EH (cell line): ENCODE results near the gene CD247.

Experiments used
- DNase-seq: peaks from one replicate; pipeline ENCODE4 v3.0.0-alpha.2; 2015; ENCODE audit warnings: low read depth

Gene CD247

DNA sequence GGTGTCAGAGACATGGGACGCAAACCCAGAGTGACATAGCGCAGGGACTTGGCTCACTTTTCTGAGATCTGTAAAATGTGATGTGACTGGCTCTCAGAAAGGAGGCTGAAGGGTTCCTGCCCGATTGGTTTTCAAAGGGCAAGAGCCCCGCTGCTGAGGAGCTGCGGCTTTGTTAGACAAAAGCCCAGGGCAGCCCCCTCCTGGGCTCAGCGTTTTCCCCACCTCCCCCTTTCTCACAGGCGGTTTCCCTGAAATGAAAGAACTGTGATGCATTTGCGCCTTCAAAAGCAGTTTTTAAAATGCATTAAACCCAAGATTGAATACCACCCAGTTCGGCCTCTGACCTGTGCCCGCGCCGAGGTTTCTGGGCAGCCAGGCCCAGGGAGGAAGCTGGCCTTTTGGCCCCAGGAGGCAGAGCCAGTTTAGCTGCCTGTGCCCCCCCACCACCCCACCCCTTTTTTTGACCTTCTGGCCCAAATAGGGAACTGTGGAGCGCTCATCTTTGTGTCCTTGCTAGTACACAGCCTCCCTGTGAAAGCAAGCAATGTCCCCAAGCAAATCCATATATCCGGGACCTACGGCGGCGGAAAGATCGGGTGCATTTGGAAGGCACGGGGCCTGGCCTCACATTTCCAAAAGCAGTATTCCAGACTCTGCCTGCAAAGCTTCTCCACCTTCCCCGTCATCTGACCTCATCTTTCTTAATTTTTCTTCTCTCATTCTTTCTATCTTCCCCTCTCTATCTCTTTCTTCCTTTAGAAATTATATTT, 28.6 kb downstream of the CD247 start:
- no peak for DNase-seq

DNA sequence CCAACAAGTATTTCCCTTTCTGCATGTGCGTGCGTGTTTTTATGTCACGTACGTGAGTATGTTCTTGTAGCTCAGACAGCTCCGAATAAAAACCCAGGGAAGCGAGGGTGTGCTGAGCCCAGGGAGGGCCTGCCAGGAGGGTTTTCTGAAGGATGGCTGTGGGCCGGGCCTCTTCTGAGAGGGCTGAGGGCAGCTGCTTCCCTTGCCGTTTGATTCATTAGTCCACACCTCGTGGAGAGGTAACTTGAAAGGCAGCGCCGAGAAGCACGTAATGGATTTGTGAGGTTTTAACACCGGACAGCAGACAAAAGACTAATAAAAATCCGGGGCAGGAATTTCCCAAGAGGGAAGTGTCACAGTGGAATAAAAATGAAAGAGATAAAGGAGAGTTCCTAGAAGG, 29.5 kb downstream of the CD247 start:
- DNase-seq = no peak

DNA sequence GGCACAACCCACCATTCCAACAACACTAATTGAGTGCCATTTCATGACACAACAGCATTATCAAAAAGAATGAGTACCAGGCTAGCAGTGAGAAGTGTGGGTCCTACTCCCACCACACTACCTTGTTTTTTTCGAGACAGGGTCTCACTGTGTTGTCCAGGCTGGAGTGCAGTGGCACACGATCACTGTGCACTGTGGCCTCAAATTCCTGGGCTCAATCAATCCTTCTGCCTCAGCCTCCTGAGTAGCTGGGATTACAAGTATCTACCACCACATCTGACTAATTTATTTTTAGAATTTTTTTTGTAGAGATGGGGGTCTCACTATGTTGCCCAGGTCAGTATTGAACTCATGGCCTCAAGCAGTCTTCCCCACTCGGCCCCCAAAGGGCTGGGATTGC, 30.7 kb downstream of the CD247 start:
- no peak for DNase-seq

DNA sequence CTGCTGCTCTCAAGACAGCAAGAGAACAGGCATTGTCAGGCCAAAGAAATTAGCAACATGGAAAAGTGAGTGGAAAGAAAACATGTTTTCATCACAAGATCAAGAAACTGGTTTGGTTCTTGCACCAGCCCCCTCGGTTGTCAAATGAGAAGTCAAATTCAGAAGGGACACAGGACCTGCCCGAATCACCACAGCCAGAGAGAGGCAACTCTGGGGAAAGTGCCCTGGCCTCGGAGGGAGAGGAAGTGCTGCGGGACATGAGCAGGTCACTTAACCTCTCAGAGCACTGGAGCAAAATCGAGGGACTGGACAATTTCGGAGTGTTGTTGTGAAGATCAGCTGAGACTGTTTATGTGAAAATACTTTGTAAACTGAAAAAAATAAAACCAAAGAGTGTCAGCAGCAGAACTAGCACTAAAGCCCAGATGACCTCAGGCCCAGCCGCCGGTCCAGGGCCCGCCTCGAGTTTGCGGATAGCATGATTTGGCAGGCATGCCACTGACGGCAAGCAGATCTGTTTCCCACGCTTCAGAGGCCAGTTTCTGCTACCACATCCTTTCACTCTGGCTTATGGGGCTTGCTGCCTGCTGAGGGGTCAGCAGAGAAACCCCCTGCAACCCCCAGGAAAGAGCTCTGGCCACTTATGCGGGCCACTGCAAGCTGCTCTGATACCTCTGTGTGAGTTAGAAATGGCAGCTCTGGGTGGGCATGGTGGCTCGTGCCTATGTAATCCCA, 32.1 kb downstream of the CD247 start:
- DNase-seq = no peak

GRCh38 chr1:167484726-167485502, 33.4 kb downstream of the CD247 start:
- DNase-seq = no peak

DNA sequence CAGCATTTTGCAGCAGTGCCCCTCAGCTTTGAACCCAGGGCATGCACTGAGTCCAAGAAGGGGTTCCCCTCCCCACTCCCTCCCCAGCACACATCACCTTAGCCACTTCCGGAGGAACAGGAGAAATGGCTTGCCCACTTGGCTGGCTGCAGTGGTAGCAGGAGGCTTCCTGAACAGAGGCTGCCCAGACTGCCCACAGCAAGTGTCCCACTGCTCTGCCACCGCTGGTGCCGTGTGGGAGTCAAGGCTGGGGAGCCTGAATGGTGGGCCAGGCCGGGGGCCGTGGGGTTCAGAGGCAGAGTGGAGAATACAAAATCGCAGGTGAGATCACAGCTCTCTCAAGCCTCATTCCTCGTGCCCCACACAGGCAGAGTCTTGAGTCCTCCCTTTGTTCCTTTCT, 34.5 kb downstream of the CD247 start:
- no peak for DNase-seq

- DNase-seq = no peak
Observed at GRCh38 chr1:167482184-167482583, 36.1 kb downstream of the CD247 start.

DNA sequence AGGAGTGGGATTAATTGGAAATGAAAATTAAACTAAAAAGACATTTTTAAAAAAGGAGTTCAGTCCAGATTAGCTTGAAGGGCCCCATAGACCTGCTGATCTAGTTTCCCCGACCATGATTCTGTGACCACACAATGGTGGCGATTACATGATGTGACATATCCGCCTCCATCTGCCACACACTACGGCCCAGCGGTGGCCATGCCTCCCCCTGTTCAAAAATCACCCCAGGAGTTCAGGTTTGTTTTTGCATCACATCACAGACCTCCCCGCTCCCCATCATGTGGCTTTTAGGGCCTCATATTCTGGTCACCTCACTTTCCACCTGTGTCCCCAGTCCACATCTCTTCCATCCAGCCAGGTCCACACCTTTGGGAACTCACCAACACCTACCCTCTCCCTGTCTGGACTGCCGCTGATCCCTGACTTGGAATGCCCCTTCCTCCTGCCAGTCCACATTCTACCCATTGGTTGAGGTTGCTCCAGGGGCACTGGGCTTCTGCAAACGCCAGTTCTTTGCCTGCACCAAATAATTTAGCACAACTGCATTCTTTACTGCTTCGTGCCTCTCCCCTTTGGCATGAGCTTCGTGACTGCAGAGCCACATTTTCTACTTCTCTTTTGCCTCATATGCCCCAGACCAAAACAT, 38.9 kb downstream of the CD247 start:
- DNase-seq = no peak

DNA sequence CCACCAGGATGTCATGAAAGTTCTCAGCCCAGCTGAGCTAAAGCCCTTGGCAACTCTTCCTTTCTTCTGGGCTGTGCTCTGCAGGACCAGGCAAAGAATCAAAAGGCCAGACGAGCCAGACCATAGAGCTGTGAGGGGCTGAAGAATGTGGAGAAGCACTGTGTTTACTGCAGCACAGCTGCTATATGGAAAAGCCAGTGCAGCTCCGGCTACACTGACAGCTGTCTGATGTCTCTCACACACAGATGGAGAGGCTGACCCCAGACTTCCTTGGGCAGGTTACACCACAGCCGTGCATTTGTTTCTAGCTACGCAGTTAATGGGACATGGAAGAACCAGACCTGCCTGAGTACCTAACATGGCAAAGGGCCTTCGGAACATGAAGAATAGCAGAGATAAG, 40.3 kb downstream of the CD247 start:
- no peak for DNase-seq

DNA sequence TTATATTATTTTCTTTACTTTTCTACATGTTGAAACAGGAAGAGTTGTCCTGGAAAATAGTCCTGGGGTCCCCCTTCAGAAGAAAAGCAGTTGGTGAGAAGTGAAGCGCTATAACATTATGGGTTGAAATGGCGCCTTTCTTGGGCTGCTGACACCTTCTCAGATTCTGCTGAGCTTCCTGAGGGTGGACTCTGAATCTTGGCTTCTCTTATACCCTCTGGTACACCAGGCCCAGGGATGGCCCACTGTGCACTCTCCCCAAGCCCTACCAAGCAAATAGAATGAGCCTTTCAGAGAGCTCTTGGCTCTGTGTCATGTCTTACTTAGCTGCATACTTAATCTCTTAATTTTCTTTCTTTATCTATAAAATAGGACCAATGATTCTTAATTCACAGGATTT, 42.3 kb downstream of the CD247 start:
- DNase-seq = no peak

- DNase-seq = no peak
Observed at GRCh38 chr1:167474191-167474641, 44.1 kb downstream of the CD247 start.

GRCh38 chr1:167473761-167474160, 44.6 kb downstream of the CD247 start:
- DNase-seq = no peak

- no peak for DNase-seq
Observed at GRCh38 chr1:167472752-167473521, 45.4 kb downstream of the CD247 start.

DNA sequence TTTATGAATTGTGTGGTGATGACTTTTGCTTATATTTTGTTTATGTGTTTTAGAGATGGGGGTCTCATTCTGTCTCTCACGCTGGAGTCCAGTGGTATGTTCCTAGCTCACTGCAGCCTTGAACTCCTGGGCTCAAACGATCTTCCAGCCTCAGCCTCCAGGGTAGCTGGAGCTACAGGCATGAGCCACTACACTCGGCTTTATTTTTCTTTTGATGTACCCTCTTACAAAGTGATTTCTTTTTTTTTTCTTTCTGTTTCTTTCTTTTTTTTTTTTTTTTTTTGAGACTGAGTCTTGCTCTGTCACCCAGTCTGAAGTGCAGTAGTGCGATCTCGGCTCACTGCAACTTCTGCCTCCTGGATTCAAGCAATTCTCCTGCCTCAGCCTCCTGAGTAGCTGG, 46.8 kb downstream of the CD247 start:
- no peak for DNase-seq

- DNase-seq = no peak
Observed at GRCh38 chr1:167469280-167469965, 48.9 kb downstream of the CD247 start.

DNA sequence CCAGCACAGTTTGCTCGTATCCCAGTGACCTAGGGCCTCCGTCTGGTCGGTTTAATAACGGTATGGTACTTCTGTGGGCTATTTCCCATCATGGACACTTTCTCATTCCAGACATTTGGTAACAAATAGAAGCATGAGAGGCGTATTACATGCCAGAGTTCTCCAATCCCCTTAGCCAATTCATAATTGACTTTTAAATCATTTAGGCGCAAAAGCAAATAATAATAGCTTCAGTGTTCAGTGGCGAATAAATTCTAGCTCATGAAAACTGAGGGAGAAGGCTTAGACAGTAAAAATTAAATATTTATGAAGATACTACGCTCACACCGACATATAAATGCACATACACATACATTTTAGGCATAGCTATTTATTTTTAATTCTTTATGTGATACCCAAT, 50.6 kb downstream of the CD247 start:
- no peak for DNase-seq

DNA sequence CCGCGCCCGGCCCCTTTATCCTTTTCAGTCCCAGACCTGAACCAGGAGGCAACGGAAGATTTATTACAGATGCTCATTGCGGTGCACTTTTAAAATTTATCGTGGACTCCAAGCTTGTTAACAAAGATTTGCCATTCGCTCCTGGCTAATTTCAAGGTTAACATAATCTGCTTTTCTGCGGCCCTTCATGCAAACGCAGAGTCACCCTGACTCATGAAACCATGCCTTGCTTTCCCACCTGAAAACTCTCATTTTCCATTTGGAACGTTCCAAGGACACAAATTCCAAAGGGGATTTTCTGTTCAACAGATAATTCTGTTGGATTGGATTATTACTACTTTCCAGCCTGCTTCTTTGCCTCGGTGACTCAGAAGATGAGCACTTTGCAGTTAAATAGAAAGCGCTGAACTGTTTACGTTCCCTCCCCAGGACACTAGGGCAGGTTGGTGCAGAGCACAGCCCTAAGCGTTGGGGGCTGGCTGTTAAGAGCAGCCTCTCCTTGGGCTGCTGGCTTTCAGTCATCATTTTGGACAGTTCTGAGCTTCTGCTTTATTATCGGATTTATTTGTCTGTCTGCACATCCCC, 51.1 kb downstream of the CD247 start:
- DNase-seq = no peak

DNA sequence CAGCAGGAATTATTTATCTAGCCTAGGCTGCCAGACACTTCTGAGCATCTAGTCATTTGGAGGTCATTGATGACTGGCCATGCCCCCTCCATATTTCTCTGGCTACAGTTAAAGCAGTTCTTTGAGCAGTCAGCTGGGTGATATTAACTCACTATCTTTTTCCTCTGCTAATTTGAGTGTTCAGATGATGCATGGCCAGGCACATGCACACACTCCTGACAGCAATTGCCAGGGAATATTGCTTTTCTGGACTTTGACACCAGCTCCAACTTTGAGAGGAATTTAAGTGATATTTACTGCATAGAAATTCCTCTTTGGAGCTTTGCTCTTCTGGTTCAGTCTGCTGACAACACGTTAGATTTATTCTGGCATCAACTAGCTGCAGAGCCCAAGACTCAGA, 52.6 kb downstream of the CD247 start:
- no peak for DNase-seq

- no peak for DNase-seq
Observed at GRCh38 chr1:167465018-167465417, 53.3 kb downstream of the CD247 start.

- no peak for DNase-seq
Observed at GRCh38 chr1:167463875-167464575, 54.3 kb downstream of the CD247 start.
